OCI-LY7 (cell line): ENCODE measurements around the gene EFCAB5. TPM values are rescaled to one million over a fixed set of nuclear protein-coding genes. Genes with fewer than 3 reads are reported as not detected.

ENCODE experiments used
- BruUV-seq: library from RNA; stranded (reverse); fragments of 400-500 nt; replicated peaks from 2 replicates; lab custom pipeline; 2021; lab: Mats Ljungman, UMichigan
- CTCF ChIA-PET: fragments of 300-600 bp; sonication (Branson Sonifier 250); formaldehyde crosslinking; loops from one replicate; lab custom pipeline; 2022; ENCODE audit warnings: antibody characterized with exemption; ENCODE audit not compliant: unreplicated experiment; lab: Charles Lee
- POLR2A ChIA-PET: fragments of 300-600 bp; sonication (Branson Sonifier 250); formaldehyde crosslinking; loops from one replicate; lab custom pipeline; 2022; ENCODE audit warnings: antibody characterized with exemption; lab: Charles Lee
- DNase-seq: peaks from one replicate; pipeline ENCODE4 v3.0.0-alpha.2; 2015; ENCODE audit warnings: low spot score
- H2AFZ ChIP-seq: fragments of 200-600 bp; sonication (generic), shearing (Covaris generic); 2 replicates; pipeline ENCODE4 v1.6.1; 2014; ENCODE audit warnings: mild to moderate bottlenecking, antibody characterized with exemption, low read length, moderate library complexity
- H3K27ac ChIP-seq: fragments of 200-600 bp; sonication (generic); 2 replicates; pipeline ENCODE4 v1.5.1; 2014; ENCODE audit warnings: mixed run types, low read depth, mild to moderate bottlenecking, moderate library complexity, low read length, inconsistent platforms; ENCODE audit not compliant: poor library complexity, severe bottlenecking
- H3K36me3 ChIP-seq: fragments of 200-600 bp; sonication (generic); 2 replicates; pipeline ENCODE4 v1.6.1; 2014; ENCODE audit warnings: mild to moderate bottlenecking, antibody characterized with exemption, low read length, moderate library complexity, mixed read lengths; ENCODE audit not compliant: insufficient read depth
- H3K4me1 ChIP-seq: fragments of 200-600 bp; sonication (generic); 2 replicates; pipeline ENCODE4 v1.5.1; 2014; ENCODE audit warnings: mild to moderate bottlenecking, low read length; ENCODE audit not compliant: insufficient read depth, poor library complexity, severe bottlenecking
- H3K4me2 ChIP-seq: fragments of 200-600 bp; sonication (generic); 2 replicates; pipeline ENCODE4 v1.6.1; 2014; ENCODE audit warnings: mild to moderate bottlenecking, low read length
- H3K4me3 ChIP-seq: fragments of 200-600 bp; sonication (generic); 2 replicates; pipeline ENCODE4 v1.5.1; 2014; ENCODE audit warnings: mild to moderate bottlenecking, low read depth, low read length; ENCODE audit not compliant: poor library complexity, severe bottlenecking
- H3K79me2 ChIP-seq: fragments of 200-600 bp; sonication (generic); 2 replicates; pipeline ENCODE4 v1.6.1; 2016; ENCODE audit warnings: low read depth, mild to moderate bottlenecking, low read length, moderate library complexity, mixed read lengths; ENCODE audit not compliant: insufficient read depth
- H3K9me2 ChIP-seq: fragments of 200-600 bp; sonication (generic); 2 replicates; pipeline ENCODE4 v1.6.1; 2016; ENCODE audit warnings: mild to moderate bottlenecking, low read length, mixed read lengths; ENCODE audit not compliant: insufficient read depth
- H3K9me3 ChIP-seq: fragments of 200-600 bp; sonication (generic); 2 replicates; pipeline ENCODE4 v1.6.1; 2014; ENCODE audit warnings: mild to moderate bottlenecking, mixed run types, low read length, mixed read lengths
- H4K20me1 ChIP-seq: fragments of 200-600 bp; sonication (generic); 2 replicates; pipeline ENCODE4 v1.6.1; 2014; ENCODE audit warnings: mild to moderate bottlenecking, antibody characterized with exemption, low read length, moderate library complexity, mixed read lengths; ENCODE audit not compliant: insufficient read depth
- EZH2phosphoT487 ChIP-seq: fragments of 200-600 bp; sonication (generic); IDR thresholded peaks from 2 replicates; pipeline ENCODE4 v1.6.1; 2018; ENCODE audit warnings: low read depth, borderline replicate concordance, mild to moderate bottlenecking, mixed run types, antibody characterized with exemption, low read length, moderate library complexity, mixed read lengths
- intact Hi-C: fragments of 100-400 bp; cut with micrococcal nuclease; formaldehyde crosslinking; loops from one replicate; pipeline ENCODE4 v1.10.0; 2022; ENCODE audit not compliant: unreplicated experiment
- total RNA-seq, 2 experiments: library from RNA; depleted of rRNA in 1 of 2; stranded (reverse); fragments of >200 nt in 1 of 2; shearing (Covaris generic) in 1 of 2; gene quantifications; 2 replicates each; pipeline ENCODE4 v1.2.3, GENCODE V29; 2014 to 2022
- TF ChIP-seq, protein P1 (sequence below): fragments of 200-600 bp; sonication (generic); conservative IDR thresholded peaks from 2 replicates; pipeline ENCODE4 v1.5.1; 2014; ENCODE audit warnings: mild to moderate bottlenecking, antibody characterized with exemption, low read length, moderate library complexity, mixed read lengths

EFCAB5 gene
- total RNA-seq, 2 experiments from 2014 or later: 1.9 to 2.2 TPM

GRCh38 chr17:29936724-29937123, 4.7 kb upstream of the EFCAB5 start:
- intact Hi-C loops: no loop called here
- BruUV-seq: no TSS peak

DNA sequence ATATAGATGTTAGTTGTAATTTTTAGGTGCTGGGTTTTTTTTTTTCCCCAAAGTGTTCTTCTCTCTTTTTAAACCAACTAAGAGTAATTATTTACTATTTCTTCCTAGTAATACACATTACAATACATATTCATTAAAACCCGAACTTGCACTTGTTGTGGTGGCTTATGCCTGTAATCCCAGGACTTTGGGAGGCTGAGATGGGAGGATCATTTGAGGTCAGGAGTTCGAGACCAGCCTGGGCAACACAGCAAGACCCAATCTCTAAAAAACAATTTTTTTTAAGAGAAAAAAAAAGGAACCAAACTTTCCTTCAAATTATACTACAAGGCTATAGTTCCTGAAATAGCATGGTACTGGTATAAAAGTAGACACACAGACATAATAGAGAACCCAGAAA, 3.8 kb downstream of the EFCAB5 start:
- no peaks in the 10 kb centered on the region for H3K9me2 ChIP-seq
- H3K79me2 ChIP-seq: no peaks in the 10 kb centered on the region
- H2AFZ ChIP-seq: no peak overlapping the region
- no peak for DNase-seq
- no peak overlapping the region for H3K4me2 ChIP-seq
- no peaks in the 10 kb centered on the region for H4K20me1 ChIP-seq
- intact Hi-C loops: no loop called here
- no peak overlapping the region for H3K27ac ChIP-seq
- H3K4me1 ChIP-seq: peaks cover 12% of the 10 kb centered on the region
- no peaks in the 10 kb centered on the region for H3K36me3 ChIP-seq
- ChIA-PET POLR2A (interaction anchor here (0.7 kb wide), 1 partner anchor 102 kb away, joined by 3 read pairs; no protein-coding TSS in a partner anchor), CTCF (no interaction called here)
- BruUV-seq: no TSS peak
- H3K4me3 ChIP-seq: no peak overlapping the region
- H3K9me3 ChIP-seq: no peaks in the 10 kb centered on the region
- no peak for TF ChIP-seq EZH2phosphoT487
- TF ChIP-seq, protein P1, sequence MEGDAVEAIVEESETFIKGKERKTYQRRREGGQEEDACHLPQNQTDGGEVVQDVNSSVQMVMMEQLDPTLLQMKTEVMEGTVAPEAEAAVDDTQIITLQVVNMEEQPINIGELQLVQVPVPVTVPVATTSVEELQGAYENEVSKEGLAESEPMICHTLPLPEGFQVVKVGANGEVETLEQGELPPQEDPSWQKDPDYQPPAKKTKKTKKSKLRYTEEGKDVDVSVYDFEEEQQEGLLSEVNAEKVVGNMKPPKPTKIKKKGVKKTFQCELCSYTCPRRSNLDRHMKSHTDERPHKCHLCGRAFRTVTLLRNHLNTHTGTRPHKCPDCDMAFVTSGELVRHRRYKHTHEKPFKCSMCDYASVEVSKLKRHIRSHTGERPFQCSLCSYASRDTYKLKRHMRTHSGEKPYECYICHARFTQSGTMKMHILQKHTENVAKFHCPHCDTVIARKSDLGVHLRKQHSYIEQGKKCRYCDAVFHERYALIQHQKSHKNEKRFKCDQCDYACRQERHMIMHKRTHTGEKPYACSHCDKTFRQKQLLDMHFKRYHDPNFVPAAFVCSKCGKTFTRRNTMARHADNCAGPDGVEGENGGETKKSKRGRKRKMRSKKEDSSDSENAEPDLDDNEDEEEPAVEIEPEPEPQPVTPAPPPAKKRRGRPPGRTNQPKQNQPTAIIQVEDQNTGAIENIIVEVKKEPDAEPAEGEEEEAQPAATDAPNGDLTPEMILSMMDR: no peak

More at GRCh38 chr17:29936724-29937123, 4.7 kb upstream of the EFCAB5 start:
- ChIA-PET POLR2A (interaction anchor here (0.6 to 0.9 kb wide), 2 partner anchors 66 to 77 kb away, joined by 3 to 4 read pairs; no protein-coding TSS in a partner anchor), CTCF (no interaction called here)
- no peak overlapping the region for H2AFZ ChIP-seq
- TF ChIP-seq, protein P1: no peak
- TF ChIP-seq EZH2phosphoT487: no peak
- H3K4me2 ChIP-seq: no peak overlapping the region
- H3K9me3 ChIP-seq: no peaks in the 10 kb centered on the region
- no peak overlapping the region for H3K4me3 ChIP-seq
- H3K36me3 ChIP-seq: no peaks in the 10 kb centered on the region
- H4K20me1 ChIP-seq: no peaks in the 10 kb centered on the region
- no peak overlapping the region for H3K27ac ChIP-seq
- peaks cover 4% of the 10 kb centered on the region for H3K4me1 ChIP-seq
- DNase-seq: no peak
- no peaks in the 10 kb centered on the region for H3K9me2 ChIP-seq
- H3K79me2 ChIP-seq: no peaks in the 10 kb centered on the region

DNA sequence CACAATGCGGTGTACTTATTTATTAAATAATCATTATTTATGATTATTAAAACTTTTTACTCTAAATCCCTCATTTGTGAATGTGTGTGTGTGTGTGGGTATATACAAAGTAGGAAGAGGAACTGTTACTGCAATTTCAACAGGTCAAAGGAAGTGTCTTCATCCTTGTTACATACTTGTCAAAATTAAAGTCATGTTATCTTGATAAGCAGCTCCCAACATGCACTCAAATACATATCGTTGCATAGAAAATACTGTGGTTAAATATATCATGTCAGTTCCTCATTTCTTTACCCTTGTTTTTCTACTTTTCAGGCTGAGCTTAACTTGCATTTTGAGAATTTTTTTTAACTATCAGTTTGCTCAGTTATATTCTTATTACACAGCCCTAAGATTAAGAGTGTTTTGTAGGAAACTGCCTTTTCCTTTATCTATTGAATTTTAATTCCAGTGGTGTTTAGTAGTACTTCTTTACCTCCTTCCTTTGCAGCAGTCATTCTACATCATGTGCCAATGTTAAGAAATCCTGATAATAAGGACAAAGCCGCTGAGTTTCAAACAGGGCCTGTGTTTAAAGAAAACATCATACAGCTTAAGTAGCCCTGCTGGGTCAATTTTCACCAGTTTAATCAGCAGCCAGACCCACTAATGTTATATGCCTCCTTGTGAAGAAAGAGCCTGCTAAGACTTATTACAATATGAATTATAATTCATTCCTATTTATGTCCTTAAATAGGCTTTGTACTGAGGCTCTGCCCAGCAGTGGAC, 7.2 kb downstream of the EFCAB5 start:
- H3K4me1 ChIP-seq: peaks cover 12% of the 10 kb centered on the region
- 0 out of 2 replicates have a peak overlapping the region, but pooled peaks have one; percentile 14 for H3K4me2 ChIP-seq
- intact Hi-C loops: no loop called here
- H3K4me3 ChIP-seq: no peak overlapping the region
- BruUV-seq: no TSS peak
- H3K9me2 ChIP-seq: no peaks in the 10 kb centered on the region
- no peaks in the 10 kb centered on the region for H3K79me2 ChIP-seq
- TF ChIP-seq, protein P1: no peak
- TF ChIP-seq EZH2phosphoT487: no peak
- ChIA-PET POLR2A (interaction anchor here (0.5 to 1.3 kb wide), 6 partner anchors 9 to 558 kb away, joined by 3 to 6 read pairs (median 3); no protein-coding TSS in a partner anchor), CTCF (no interaction called here)
- peak; percentile 40 for DNase-seq
- H4K20me1 ChIP-seq: no peaks in the 10 kb centered on the region
- no peaks in the 10 kb centered on the region for H3K36me3 ChIP-seq
- peak overlapping the region; percentile 37; the same call in 1 of the 2 replicates for H2AFZ ChIP-seq
- peaks cover 7% of the 10 kb centered on the region for H3K9me3 ChIP-seq
- H3K27ac ChIP-seq: no peak overlapping the region
